Psoas muscle (tissue), 8 donors: ENCODE measurements around the gene RRM1. TPM values are rescaled to one million over a fixed set of nuclear protein-coding genes. Genes with fewer than 3 reads are reported as not detected.

Experiments used
- ATAC-seq, 4 donors: fragments of 200-7000 bp; cut with Tn5 transposase; one replicate each; pipeline ENCODE4 v1.9.1; 2020; ENCODE audit warnings: moderate library complexity in 3 of 4, mild to moderate bottlenecking in 2 of 4
- DNase-seq, 2 donors: peaks; one replicate each; pipeline ENCODE4 v3.0.0-alpha.2; 2020
- H3K27ac ChIP-seq: fragments of 200-600 bp; one replicate; pipeline ENCODE4 v1.8.0; 2022
- H3K27me3 ChIP-seq, 3 donors: fragments of 200-600 bp in 1 of 3; one replicate each; pipeline versions ENCODE4 v1.6.1 to v1.8.0; 2013 to 2022; ENCODE audit warnings: low read length in 2 of 3, mild to moderate bottlenecking in 2 of 3, moderate library complexity in 1 of 3; ENCODE audit not compliant: insufficient read depth in 3 of 3
- H3K36me3 ChIP-seq, 2 donors: fragments of 200-600 bp in 1 of 2; one replicate each; pipeline versions ENCODE4 v1.6.1 to v1.8.0; 2013 to 2022; ENCODE audit warnings: low read depth in 1 of 2, mild to moderate bottlenecking in 1 of 2, moderate library complexity in 1 of 2; ENCODE audit not compliant: insufficient read depth in 1 of 2
- H3K4me1 ChIP-seq: fragments of 200-600 bp; one replicate; pipeline ENCODE4 v1.8.0; 2022
- H3K4me3 ChIP-seq: fragments of 200-600 bp; one replicate; pipeline ENCODE4 v1.8.0; 2022; ENCODE audit warnings: mild to moderate bottlenecking
- H3K9me3 ChIP-seq: fragments of 200-600 bp; one replicate; pipeline ENCODE4 v1.8.0; 2022
- CTCF ChIP-seq: fragments of 200-600 bp; IDR thresholded peaks from one replicate; pipeline ENCODE4 v1.8.0; 2022; ENCODE audit warnings: antibody characterized with exemption
- WGBS, 3 donors: extraction: QIAGEN DNeasy Blood & Tissue Kit; methylation state at CpG; one replicate each; pipeline versions ENCODE4 v1.1.6 to v1.1.7; 2013; 5-methylcytosine and 5-hydroxymethylcytosine counted together
- intact Hi-C, 2 donors: fragments of 100-400 bp; cut with DNase I; formaldehyde crosslinking; loops; one replicate each; pipeline versions ENCODE4 v1.11.0 to v1.14.2; 2022
- polyA plus RNA-seq, 3 donors: library from polyadenylated mRNA; stranded (reverse); fragments of 200-250 nt; gene quantifications; one replicate each; pipeline ENCODE4 v1.2.3, GENCODE V29; 2013
- total RNA-seq, 4 donors: library from RNA; stranded (reverse); fragmentation: NEBNext Ultra II Directional in 2 of 4; extraction: Animal tissue kit (Norgen Biotek cat#: 25700) in 2 of 4; gene quantifications; one replicate each; pipeline versions ENCODE4 v1.2.1 to v1.2.4, GENCODE V29; 2021 to 2023
- donor health status: healthy with polysubstance abuse.
- donor health status: DM: no; HTN: no; CAD: no; lungs with moderate emphysema.
- donor health status: Bipolar disorder and iron deficiency.
- donor health status: healthy.
- donor health status: DM: yes; HTN: yes; CAD: no.
- donor health status: DM: no; HTN: no; CAD: no.
- donor health status: DM: no; HTN: no; CAD: no.
- donor health status: DM: yes; HTN: yes; CAD: no.

Gene RRM1
- total and polyA plus RNA-seq, 7 donors, result 11.3 to 45.8 (median 31.0) TPM

- no peak for ATAC-seq
- no peak for TF ChIP-seq CTCF
- no peak overlapping the region for H3K27ac ChIP-seq
- no peaks in the 10 kb centered on the region for H3K9me3 ChIP-seq
- no peaks in the 10 kb centered on the region for H3K27me3 ChIP-seq
- no peaks in the 10 kb centered on the region for H3K4me1 ChIP-seq
- no peak for DNase-seq
- H3K36me3 ChIP-seq, result peaks cover 12 to 90% of the 10 kb centered on the region in 2 donors
- H3K4me3 ChIP-seq, result no peak overlapping the region
- intact Hi-C loops, result no loop called here
- 90 to 94% (median 94%) methylated on average over 5 of the region's 5 CpGs for WGBS, 3 donors
Observed at GRCh38 chr11:4087551-4087950, 7.0 kb upstream of the RRM1 start.

- Histone ChIP-seq H3K9me3 (no peaks in the 10 kb centered on the region), H3K4me3 (no peak overlapping the region), H3K36me3 (peaks cover 10 to 63% of the 10 kb centered on the region in 2 donors), H3K27ac (no peak overlapping the region), H3K27me3 (no peaks in the 10 kb centered on the region), H3K4me1 (no peaks in the 10 kb centered on the region)
- intact Hi-C loops, result no loop called here
- 69 to 84% (median 76%) methylated on average over 2 of the region's 2 CpGs for WGBS, 3 donors
- no peak for TF ChIP-seq CTCF
- DNase-seq (no peak), ATAC-seq (no peak)
Observed at GRCh38 chr11:4090258-4090657, 4.3 kb upstream of the RRM1 start.

GRCh38 chr11:4092026-4092425 lies 2.6 kb upstream of the RRM1 start:
- no peak for TF ChIP-seq CTCF
- 21 to 56% (median 24%) methylated on average over 2 of the region's 2 CpGs for WGBS, 3 donors
- H3K4me3 ChIP-seq, result no peak overlapping the region
- no peak overlapping the region for H3K27ac ChIP-seq
- H3K36me3 ChIP-seq, result peaks cover 5 to 47% of the 10 kb centered on the region in 2 donors
- intact Hi-C loops, result no loop called here
- H3K4me1 ChIP-seq, result peaks cover 10% of the 10 kb centered on the region
- no peak for ATAC-seq
- DNase-seq, result no peak
- H3K27me3 ChIP-seq, result no peaks in the 10 kb centered on the region
- H3K9me3 ChIP-seq, result no peaks in the 10 kb centered on the region

GRCh38 chr11:4093519-4094347 lies 866 bp upstream of the RRM1 start:
- TF ChIP-seq CTCF, result no peak
- WGBS, 3 donors, result 66 to 69% (median 69%) methylated on average over 25 of the region's 25 CpGs
- Histone ChIP-seq H3K9me3 (no peaks in the 10 kb centered on the region), H3K4me3 (peak overlapping the region; percentile 88), H3K4me1 (peaks cover 11% of the 10 kb centered on the region), H3K27ac (peak overlapping the region; percentile 97), H3K27me3 (no peaks in the 10 kb centered on the region), H3K36me3 (peaks cover 3 to 30% of the 10 kb centered on the region in 2 donors)
- DNase-seq (no peak), ATAC-seq (peak in 2 of 4 donors; percentile 2 to 5)
- intact Hi-C loops, result no loop called here
